NK-92 treated with Interleukin-12 subunit alpha and Interleukin-12 subunit beta, amount 100 ng/mL, for 24 hours (cell line): Measurements from ENCODE around the gene PCSK6.

Source experiments
- DNase-seq: peaks from one replicate; lab custom pipeline; 2025; lab: John Stamatoyannopoulos, UW

PCSK6 gene

DNA sequence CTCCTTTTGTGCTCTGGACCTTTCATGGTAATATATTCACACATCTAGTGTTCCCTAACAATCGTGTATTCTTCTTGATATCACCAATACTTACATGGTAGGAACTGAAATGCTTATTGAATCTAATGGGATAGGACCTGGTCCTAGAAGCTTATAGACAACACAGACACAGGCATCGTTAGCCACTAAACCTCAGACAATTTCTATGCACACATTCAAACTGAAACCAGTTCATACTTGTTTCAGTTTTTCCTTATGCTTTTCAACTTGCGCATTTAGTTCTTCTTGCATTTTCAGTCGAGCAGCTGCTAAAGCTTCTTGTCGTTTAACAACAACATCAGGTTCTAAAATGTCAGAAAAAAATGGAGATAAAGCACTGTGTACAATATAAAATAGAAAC is 214.5 kb downstream of the PCSK6 start:
- DNase-seq = no peak

DNA sequence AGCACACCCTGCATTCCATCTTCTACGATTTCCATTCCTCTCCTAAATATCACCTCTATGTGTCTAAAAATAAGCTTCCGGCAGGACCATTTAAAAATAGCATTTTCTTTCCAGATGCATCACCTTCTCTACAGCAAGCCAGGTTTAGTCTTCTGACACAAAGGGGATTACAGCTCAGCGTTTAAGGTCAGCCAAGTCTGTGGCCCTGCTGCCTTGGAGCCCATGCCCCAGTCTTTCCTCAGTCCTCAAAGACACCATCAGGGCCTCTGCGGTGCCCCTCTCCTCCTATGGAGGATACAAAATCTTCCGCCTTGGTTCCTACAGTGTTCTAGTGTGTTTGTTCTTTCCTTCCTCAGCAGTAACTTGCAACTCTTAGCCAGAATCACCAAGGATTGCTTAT is 216.0 kb downstream of the PCSK6 start:
- no peak for DNase-seq

DNA sequence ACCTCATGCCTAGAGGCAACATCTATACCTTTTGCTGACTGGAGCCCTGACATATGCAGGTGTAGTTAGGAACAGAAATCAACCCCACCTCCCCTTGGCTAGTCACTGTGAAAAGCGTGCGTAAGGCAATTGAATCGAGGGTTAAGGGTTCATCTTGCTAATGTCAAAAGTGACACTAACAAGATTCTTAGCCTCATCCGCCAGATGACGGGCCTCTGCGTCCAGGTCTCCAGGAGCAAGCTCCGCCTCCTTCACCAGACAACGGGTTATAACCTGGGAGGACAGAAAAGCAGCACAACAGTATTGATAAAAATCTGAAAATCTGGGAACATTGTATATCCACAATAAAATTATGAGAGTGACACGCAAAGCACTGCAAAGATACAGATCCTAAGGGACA is 216.9 kb downstream of the PCSK6 start:
- no peak for DNase-seq

DNA sequence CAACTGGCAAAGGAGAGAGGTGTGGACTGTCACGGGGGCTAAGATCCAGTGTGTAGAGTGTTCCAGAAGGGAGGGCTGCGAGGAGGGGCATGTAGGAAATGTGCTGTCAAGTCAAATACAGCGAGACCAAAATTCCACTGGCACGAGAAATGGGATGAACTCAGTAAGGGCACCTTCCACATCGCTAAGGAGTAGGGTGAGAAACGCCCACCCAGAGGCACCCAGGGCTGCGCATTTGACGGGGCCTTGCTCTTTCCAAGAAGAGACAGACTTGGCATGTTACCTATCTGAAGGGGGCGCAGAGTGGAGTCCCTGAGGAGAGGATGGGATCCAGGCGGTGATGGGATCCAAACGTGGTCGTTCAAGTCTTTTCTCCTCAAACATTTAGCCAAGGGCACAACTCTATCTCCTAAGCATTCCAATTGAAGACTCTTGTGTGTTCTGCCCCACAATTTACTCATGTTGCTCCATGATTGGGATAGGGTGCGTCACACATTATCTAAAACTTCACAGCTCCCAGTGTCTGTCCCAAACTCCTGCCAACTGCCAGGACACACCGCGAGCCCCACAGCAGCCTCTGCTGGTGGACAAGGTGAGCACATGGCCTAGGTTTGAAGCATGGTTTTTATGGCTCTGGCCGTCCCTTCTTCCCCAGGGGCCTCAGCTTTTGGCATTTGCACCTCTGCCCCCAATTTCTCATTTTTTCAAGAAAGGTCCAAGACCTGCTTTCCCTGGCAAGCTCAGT is 219.9 kb downstream of the PCSK6 start:
- no peak for DNase-seq

DNA sequence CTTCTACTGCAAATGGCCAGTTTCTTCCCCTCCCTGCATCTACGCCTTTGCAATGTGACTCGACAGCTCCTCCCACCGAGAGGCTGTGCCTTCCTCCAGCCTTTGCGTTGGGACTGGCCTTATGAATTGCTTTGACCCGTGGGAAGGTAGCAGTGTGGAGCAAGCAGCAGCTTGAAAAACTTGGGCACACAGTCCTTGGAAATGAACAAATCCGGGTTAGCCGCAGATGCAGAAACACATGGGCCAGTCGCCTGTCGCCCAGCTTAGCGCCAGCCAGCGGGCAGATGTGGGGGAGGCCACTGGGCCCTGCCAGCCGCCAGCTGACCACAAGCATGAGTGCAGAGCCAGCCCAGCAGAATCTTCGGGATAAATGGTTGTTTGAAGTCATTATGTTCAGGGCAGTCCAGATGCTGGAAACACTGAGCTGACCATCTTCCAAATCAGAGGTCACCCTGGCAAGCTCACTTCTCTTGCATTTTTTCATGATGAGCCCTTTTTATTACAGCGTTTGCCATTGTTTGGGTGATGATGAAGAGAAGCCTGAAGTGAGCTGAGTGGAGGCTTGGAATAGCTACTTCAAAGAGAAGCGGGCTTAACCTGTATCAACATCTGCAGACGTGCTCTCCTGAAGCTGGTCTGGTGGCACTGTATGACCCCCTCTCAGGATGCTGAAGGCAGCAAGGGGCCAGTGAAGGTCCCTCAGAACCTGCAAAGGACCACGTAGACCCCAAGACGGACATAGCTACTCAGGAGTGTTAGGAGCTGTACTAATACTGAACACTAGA is 222.0 kb downstream of the PCSK6 start:
- no peak for DNase-seq

DNA sequence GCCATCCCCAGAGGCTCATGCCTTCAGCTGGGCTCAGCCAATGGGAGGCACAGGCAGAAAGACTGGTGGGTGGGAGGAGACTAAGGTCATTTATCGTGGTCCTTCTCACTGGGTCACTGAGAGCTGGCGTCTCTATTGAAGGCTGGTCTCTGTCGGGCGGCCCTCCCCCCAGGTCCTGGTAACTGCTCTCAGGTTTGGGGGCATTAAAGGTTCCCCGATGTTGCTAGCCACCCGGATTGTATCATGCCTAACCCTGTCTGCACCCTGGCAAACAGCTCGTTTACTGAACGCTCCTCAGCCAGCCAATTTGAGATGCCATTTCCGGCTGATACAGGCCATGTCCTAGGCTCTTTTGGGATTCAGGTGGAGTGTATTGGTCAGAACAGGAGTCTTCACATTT is 222.7 kb downstream of the PCSK6 start:
- DNase-seq = no peak

DNA sequence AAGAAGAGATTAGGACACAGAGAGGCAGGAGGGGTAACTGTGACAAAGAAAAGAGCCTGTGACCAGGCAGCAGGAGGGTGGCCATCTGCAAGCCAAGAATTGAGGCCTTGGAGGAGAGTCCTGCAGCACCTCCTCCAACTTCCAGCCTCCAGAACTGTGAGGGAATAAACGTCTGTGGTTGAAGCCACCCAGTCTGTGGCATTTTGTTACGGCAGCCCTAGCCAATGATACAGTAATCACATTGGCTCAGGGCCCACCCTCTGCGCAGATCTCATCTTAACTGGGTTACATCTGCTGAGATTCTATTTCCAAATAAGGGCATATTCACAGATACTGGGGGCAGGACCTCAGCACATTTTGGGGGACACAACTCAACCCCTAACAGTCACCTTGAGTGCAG is 223.5 kb downstream of the PCSK6 start:
- DNase-seq = no peak

DNA sequence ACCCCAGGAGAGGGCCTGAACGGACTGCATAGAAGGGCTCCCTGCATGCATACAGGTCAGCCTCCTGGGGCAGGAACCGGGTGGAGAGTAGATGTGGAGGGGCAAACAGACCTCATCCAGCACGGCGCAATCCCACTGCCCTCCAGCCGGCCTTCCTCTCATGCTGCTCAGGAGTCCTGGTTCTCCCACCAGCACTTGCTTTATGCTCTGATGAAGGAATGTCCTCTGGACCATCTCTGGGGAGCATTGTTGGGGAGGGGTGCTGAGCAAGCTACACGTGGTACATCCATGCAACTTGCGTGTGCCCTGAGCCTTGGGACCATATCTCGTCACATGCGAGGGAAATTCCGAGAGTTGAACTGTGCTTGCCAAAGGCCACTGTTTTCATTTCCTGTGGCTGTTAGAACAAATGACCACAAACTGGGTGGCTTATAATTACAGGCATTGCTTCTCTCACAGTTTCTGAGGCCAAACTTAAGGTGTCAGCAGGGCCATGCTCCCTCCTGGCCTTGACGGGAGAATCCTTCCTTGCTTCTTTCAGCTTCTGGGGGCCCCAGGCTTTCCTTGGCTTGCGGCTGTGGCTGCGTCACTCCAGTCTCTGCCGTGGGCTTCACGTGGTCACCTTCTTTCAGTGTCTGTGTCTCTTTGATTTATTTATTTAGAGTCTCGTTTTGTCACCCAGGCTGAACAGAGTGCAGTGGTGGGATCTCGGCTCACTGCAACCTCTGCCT is 224.4 kb downstream of the PCSK6 start:
- no peak for DNase-seq

DNA sequence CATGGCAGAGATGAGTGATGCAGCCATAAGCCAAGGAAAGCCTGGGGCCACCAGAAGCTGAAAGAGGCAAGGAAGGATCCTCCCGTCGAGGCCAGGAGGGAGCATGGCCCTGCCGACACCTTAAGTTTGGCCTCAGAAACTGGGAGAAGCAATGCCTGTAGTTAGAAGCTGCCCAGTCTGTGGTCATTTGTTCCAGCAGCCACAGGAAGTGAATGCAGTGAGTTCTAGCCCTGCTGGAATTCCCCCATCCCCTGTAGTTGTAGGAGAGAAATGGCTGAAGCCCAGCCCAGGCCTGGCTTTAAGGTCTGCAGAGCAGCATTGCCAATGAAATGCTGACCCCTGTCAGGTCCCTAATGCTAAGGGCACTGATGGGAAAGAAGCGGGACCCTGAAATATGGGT is 225.5 kb downstream of the PCSK6 start:
- DNase-seq = no peak

DNA sequence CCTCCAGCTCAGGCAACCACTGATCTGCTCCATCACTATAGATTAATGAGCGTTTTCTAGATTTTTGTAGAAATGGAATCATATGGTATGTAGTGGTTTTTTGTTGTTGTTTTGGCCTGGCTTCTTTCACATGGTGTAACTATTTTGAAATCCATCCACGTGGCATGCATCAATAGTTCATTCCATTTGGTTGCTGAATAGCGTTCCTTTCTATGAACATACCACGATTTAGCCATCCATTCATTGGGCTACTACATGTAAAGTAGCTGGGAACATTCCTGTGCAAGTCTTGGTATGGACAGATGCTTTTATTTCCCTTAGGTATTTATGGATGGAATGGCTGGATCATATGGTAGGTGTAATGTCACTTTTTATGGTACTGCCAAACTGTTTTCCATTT is 227.0 kb downstream of the PCSK6 start:
- no peak for DNase-seq

DNA sequence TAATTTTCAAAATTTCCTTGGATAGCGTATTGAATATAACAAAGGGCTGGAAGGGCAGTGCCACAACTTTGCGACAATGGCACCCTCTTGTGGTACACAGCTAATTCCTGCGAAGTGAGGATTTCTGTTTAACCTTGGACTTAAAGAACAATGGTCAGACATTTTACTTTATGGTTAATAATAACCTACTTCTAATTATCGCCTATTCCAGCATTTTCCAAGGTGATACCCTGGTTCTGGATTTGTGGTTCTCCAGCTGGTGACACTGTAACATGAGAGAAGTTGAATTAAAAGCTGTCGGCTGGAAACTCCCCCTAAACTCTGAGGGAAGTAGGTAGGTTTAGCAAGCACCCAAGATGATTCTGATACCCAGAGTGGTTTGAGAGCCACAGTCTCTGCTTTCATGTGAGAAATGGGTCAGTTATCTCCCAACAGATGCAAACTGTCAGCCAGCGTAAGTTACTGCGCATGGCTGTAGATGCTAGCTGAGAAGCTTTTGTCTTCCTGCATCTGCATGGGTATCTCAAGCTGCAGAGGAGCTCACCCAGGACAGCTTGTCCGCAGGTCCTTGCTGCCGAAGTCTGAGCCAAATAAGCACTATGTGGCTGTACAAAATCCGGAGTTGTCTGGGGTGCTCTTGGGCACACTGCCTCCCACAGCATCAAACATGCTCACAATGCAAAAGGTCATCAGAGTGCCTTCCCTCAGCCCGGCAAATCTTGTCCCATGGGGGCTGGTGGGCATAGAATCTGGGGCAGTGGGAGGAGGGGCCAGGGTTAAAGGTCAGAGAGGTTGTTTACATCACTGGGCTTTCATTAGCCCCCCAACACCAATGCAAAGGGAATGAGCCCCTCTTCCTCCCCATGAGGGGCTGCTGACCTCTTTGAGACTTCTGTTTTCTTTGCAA is 231.0 kb downstream of the PCSK6 start:
- DNase-seq = peak; percentile 55

DNA sequence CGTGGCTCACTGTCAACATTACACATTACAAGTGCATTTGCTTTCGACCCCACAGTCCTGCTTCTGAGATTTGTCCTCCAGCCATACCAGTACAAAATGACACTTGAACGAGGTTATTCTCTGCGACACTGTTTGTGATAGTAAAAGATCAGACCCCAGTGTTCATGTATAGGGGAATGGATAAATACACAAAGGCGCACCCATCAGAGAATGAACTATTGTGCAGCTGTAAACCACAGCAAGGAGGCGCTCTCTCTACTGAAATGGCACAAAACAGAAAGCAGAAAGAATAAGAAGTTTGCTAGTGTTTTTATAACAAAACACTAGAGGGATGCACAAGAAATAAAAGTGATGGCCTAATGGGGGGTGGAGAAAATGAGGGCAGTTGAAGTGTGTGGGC is 232.8 kb downstream of the PCSK6 start:
- DNase-seq = no peak

DNA sequence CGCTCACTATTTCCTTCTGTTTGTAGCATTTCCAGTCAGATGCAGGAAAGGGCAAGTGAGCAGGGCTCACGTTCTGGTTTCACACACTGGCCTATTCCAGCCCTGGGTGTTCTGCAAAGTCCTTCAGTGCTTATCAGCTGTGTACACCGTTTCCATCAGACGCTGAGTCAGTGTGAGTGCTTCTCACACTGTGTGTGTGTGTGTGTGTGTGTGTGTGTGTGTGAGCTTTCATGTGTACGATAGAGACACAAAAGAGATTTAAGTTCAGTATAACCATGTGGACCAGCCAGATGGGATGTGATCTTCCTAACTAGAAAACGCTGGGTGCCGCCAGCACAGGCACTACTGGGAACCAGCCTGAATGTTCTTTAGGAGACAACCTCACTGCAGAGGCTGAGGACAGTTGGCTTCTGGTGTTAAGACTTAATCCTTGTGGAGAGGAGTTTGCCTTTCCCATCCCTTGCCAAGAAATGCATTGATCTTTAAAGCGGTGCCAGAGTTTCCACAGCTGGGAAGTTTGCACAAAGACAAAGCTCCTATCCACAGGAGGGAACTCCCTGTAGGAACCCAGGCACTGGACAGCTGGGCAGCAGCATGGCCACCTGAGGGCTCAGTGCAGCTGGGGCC is 233.8 kb downstream of the PCSK6 start:
- no peak for DNase-seq

DNA sequence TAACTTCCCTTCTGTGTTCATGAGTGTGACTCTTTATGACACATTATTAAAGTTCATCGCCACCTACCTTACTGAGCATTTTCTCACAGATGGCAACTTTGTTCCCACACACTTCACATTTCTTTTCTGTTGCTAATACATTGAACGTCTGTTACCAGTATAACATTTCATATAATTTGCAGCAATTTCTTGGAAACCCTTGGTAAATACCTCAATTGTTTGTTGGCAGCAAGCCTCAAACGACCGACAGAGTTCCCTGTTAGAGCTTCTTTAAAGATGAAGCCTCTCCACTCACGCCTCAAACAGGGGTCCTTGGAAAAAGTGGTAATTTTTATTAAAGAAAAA is 234.5 kb downstream of the PCSK6 start:
- DNase-seq = no peak

DNA sequence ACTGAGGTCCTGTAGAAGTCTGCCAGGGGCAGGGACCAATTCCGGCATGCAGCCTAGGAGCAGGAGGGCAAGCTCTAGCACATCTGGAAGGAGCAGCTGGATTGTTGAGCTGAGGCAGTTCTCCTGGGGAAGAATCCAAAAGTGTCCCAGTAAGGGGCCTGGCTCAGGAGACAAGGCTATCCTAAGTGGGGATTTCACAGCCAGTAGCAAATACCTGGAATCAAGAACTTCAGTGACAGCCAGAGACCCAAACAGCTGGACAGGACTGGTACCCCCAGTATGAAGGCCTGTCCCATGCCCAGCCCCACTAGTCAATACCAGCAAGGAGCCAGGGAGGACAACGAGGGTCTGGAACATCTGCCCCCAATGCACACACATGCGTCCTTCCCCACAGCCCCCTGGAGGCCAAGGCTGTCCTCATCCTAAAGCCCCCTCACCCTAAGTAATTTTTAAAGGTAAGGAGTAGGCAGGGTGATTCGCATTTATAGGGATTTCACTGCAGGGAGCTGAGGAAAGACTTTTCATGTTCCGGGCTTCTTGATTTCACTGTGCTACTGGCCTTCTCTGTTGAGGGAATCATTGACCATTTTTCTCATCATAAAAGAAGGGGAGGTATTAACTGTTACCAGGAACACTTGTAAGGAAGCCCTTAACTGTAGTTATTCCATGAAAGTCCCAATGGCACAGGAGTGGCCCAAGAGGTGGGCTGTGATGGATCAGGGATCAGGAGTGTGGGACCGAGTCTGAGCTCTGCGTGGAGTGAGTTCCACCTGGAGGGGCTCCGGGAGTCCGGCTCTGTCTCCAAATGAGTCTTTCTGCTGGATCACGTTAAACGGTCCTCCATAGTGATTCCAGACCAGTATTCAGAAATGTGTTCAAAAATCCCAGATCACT is 235.1 kb downstream of the PCSK6 start:
- DNase-seq = no peak
